K562 (cell line): Measurements from ENCODE around the gene FXYD1. TPM values are rescaled to one million over a fixed set of nuclear protein-coding genes. Genes with fewer than 3 reads are reported as not detected.

Experiments used
- ATAC-seq: fragments of 200-7000 bp; cut with Tn5 transposase; 3 replicates; pipeline ENCODE4 v1.9.1; 2020; ENCODE audit warnings: moderate library complexity
- BruUV-seq: library from RNA; stranded (reverse); fragments of 400-500 nt; replicated peaks from 2 replicates; lab custom pipeline; 2021; lab: Mats Ljungman, UMichigan
- CTCF ChIA-PET: fragments of 300-600 bp; formaldehyde crosslinking; extraction: SDS; loops from one replicate; lab custom pipeline; 2021; ENCODE audit warnings: low intra/inter-chr PET ratio; lab: Yijun Ruan, JAX
- POLR2A ChIA-PET: fragments of 300-600, 350-650 bp; sonication (Branson Sonifier 250); formaldehyde crosslinking; extraction: SDS; loops from one replicate; lab custom pipeline; 2021; ENCODE audit warnings: antibody characterized with exemption, inconsistent platforms; lab: Yijun Ruan, JAX
- DNase-seq, 4 experiments: peaks; one replicate each; pipeline versions ENCODE4 v3.0.0 to v3.0.0-alpha.2; 2011 to 2018; ENCODE audit warnings: low spot score in 3 of 4, mixed read lengths in 3 of 4; ENCODE audit errors: extremely low read depth in 1 of 4
- FAIRE-seq: peaks from 2 replicates; lab custom pipeline; 2011; peaks lifted over from hg19 to GRCh38; lab: Jason Lieb, UNC
- H2AFZ ChIP-seq: 2 replicates; pipeline ENCODE4 v1.6.0; 2011; ENCODE audit warnings: low read depth, low read length, control low read depth, inconsistent platforms
- H3K27ac ChIP-seq: fragments of 200-600 bp; 3 replicates; pipeline ENCODE4 v1.8.0; 2011; ENCODE audit warnings: low read depth, mild to moderate bottlenecking, control low read depth, inconsistent platforms, low read length, moderate library complexity, mixed read lengths; ENCODE audit errors: extremely low read depth
- H3K27me3 ChIP-seq, 2 experiments: fragments of 300-600 bp in 1 of 2; 2 replicates in 1 of 2; 3 replicates in 1 of 2; pipeline versions ENCODE4 v1.6.0 to v1.8.0; 2011; ENCODE audit warnings: inconsistent platforms in 2 of 2, low read length in 2 of 2, mild to moderate bottlenecking in 1 of 2, mixed read lengths in 1 of 2, moderate library complexity in 1 of 2; ENCODE audit not compliant: control insufficient read depth in 2 of 2, insufficient read depth in 2 of 2
- H3K36me3 ChIP-seq: fragments of 300-600 bp; 3 replicates; pipeline ENCODE4 v1.8.0; 2011; ENCODE audit warnings: mild to moderate bottlenecking, low read length, inconsistent platforms; ENCODE audit not compliant: control insufficient read depth, insufficient read depth
- H3K4me1 ChIP-seq, 2 experiments: fragments of 200-600 bp in 1 of 2; replicated peaks in 1 of 2; 2 replicates in 1 of 2; 3 replicates in 1 of 2; pipeline versions ENCODE4 v1.5.1 to v1.8.0; 2011; ENCODE audit warnings: inconsistent platforms in 2 of 2, low read length in 2 of 2, mild to moderate bottlenecking in 1 of 2, mixed read lengths in 1 of 2, moderate library complexity in 1 of 2; ENCODE audit not compliant: control insufficient read depth in 2 of 2, insufficient read depth in 2 of 2
- H3K4me2 ChIP-seq: 2 replicates; pipeline ENCODE4 v1.6.1; 2011; ENCODE audit warnings: low read length, control low read depth, inconsistent platforms, mixed read lengths; ENCODE audit not compliant: insufficient read depth
- H3K4me3 ChIP-seq: fragments of 200-600 bp; sonication (generic), shearing (Covaris generic); 2 replicates; pipeline ENCODE4 v1.5.1; 2016; ENCODE audit warnings: control low read depth, inconsistent platforms
- H3K79me2 ChIP-seq: fragments of 200-600 bp; 3 replicates; pipeline ENCODE4 v1.8.0; 2011; ENCODE audit warnings: low read length, inconsistent platforms; ENCODE audit not compliant: control insufficient read depth, insufficient read depth
- H3K9ac ChIP-seq, 2 experiments: 2 replicates each; pipeline versions ENCODE4 v1.6.0 to v1.6.1; 2011; ENCODE audit warnings: low read depth in 2 of 2, low read length in 2 of 2, control low read depth in 1 of 2, inconsistent platforms in 1 of 2, mild to moderate bottlenecking in 1 of 2, mixed read lengths in 1 of 2; ENCODE audit not compliant: insufficient read depth in 1 of 2
- H3K9me1 ChIP-seq: one replicate; pipeline ENCODE4 v1.6.0; 2011; ENCODE audit warnings: inconsistent platforms, mild to moderate bottlenecking, low read length, moderate library complexity; ENCODE audit not compliant: control insufficient read depth, insufficient read depth
- H3K9me3 ChIP-seq: replicated peaks from 2 replicates; pipeline ENCODE4 v1.5.1; 2011; ENCODE audit warnings: low read depth, low read length, inconsistent platforms; ENCODE audit not compliant: control insufficient read depth, insufficient read depth
- H4K20me1 ChIP-seq: replicated peaks from 2 replicates; pipeline ENCODE4 v1.6.1; 2011; ENCODE audit warnings: low read length, inconsistent platforms, mixed read lengths; ENCODE audit not compliant: control insufficient read depth, insufficient read depth
- GMEB1 ChIP-seq: fragments of 250-450 bp; sonication (Bioruptor Pico); IDR thresholded peaks from 2 replicates; pipeline ENCODE4 v1.4.0; 2020; ENCODE audit warnings: mild to moderate bottlenecking
- HDAC1 ChIP-seq, 2 experiments: fragments of 450-650 bp; IDR thresholded peaks; 2 replicates each; pipeline ENCODE4 v1.6.1; 2016 to 2017; ENCODE audit warnings: inconsistent platforms in 1 of 2, mild to moderate bottlenecking in 1 of 2, moderate library complexity in 1 of 2
- NFIC ChIP-seq: fragments of 450-650 bp; IDR thresholded peaks from 2 replicates; pipeline ENCODE4 v1.6.1; 2017; ENCODE audit warnings: mild to moderate bottlenecking, inconsistent platforms
- ZBTB33 ChIP-seq: sonication (generic); formaldehyde crosslinking; IDR thresholded peaks from 2 replicates; pipeline ENCODE4 v1.8.1; 2023; ENCODE audit warnings: mild to moderate bottlenecking, missing genetic modification reagents
- WGBS: fragments of 100-300 bp; shearing (Covaris generic); methylation state at CpG from one replicate; pipeline ENCODE4 v1.1.6; 2016; ENCODE audit warnings: low coverage, mixed read lengths; ENCODE audit not compliant: insufficient coverage; ENCODE audit errors: missing lambda C conversion rate; 5-methylcytosine and 5-hydroxymethylcytosine counted together
- in situ Hi-C: fragments of 300-500 bp; cut with MboI; formaldehyde crosslinking; loops from 4 replicates; pipeline ENCODE4 v1.15.0; 2018; ENCODE audit warnings: inconsistent platforms, mixed read lengths
- intact Hi-C: fragments of 100-400 bp; cut with micrococcal nuclease; formaldehyde crosslinking; loops from 2 replicates; pipeline ENCODE4 v1.14.2; 2022
- polyA plus RNA-seq, 8 experiments: library from polyadenylated mRNA; depleted of rRNA in 4 of 8; stranded (reverse) in 5 of 8; unstranded in 3 of 8; fragments of >200 nt; fragmentation: Nextera tagmentation in 2 of 8; fragmentation: Illumina TruSeq in 1 of 8; extraction: Ambion mirVana in 2 of 8; extraction: Trizol in 1 of 8; gene quantifications; 2 replicates each; pipeline versions ENCODE4 v1.2.1 to v1.2.3, GENCODE V29; 2011 to 2014; ENCODE audit warnings: inconsistent platforms in 1 of 8, missing spikeins in 1 of 8
- total RNA-seq, 7 experiments: library from RNA; depleted of rRNA in 6 of 7; stranded (reverse); fragments of >200 nt in 6 of 7; fragmentation: Illumina TruSeq in 2 of 7; extraction: Trizol in 2 of 7; gene quantifications; 2 replicates each; pipeline versions ENCODE4 v1.2.1 to v1.2.3, GENCODE V29; 2011 to 2021; ENCODE audit warnings: low replicate concordance in 1 of 7

The FXYD1 gene
- total and polyA plus RNA-seq, 9 of the 15 experiments (the other 6 are each of a cell fraction or from before 2014, with no cell fraction given) = 0.40 to 3.2 (median 1.8) TPM; not detected in 3

- Histone ChIP-seq H3K4me1 (peaks cover 13 to 37% of the 10 kb centered on the region in 2 experiments; a peak in 4 of 5 replicates), H4K20me1 (no peaks in the 10 kb centered on the region), H3K4me3 (no peak overlapping the region), H2AFZ (no peak overlapping the region), H3K9me1 (no peaks in the 10 kb centered on the region), H3K36me3 (peaks cover 19% of the 10 kb centered on the region; the same call in 2 of the 3 replicates), H3K9ac (peak overlapping the region in 1 of 2 experiments; percentile 15; a peak in 1 of 4 replicates), H3K4me2 (no peak overlapping the region), H3K27me3 (no peaks in the 10 kb centered on the region), H3K27ac (no peak overlapping the region), H3K79me2 (peaks cover 33% of the 10 kb centered on the region), H3K9me3 (no peaks in the 10 kb centered on the region)
- ATAC-seq (no peak), DNase-seq (no peak), FAIRE-seq (no peak)
- in situ Hi-C loops (no loop called here), intact Hi-C loops (loop anchor here (5.0 kb wide), 2 partner anchors 56 to 96 kb away; partner anchors contain the start of gene LSR)
- BruUV-seq = no TSS peak
- TF ChIP-seq NFIC (peak; percentile 34; the same call in 1 of the 2 replicates), ZBTB33 (peak; percentile 97), GMEB1 (CRISPR knock-in tag) (no peak), HDAC1 (IDR thresholded peaks at IDR 0.05) (no peak)
- ChIA-PET CTCF (interaction anchor here (0.6 kb wide), 1 partner anchor 96 kb away, joined by 3 read pairs; no protein-coding TSS in a partner anchor), POLR2A (interaction anchor here (1.5 kb wide), 1 partner anchor 10 kb away, joined by 7 read pairs; no protein-coding TSS in a partner anchor)
- 95% methylated on average over 17 of the region's 20 CpGs for WGBS
Observed at GRCh38 chr19:35151273-35152065, 12.8 kb downstream of the FXYD1 start.
